GM18499 (cell line): ENCODE measurements around the gene ACACB.

Source experiments
- ATAC-seq: cut with Tn5 transposase; IDR thresholded peaks from one replicate; pipeline ENCODE4 v1.9.1; 2021; ENCODE audit warnings: moderate number of reproducible peaks; ENCODE audit not compliant: insufficient read depth, unreplicated experiment

The ACACB gene

DNA sequence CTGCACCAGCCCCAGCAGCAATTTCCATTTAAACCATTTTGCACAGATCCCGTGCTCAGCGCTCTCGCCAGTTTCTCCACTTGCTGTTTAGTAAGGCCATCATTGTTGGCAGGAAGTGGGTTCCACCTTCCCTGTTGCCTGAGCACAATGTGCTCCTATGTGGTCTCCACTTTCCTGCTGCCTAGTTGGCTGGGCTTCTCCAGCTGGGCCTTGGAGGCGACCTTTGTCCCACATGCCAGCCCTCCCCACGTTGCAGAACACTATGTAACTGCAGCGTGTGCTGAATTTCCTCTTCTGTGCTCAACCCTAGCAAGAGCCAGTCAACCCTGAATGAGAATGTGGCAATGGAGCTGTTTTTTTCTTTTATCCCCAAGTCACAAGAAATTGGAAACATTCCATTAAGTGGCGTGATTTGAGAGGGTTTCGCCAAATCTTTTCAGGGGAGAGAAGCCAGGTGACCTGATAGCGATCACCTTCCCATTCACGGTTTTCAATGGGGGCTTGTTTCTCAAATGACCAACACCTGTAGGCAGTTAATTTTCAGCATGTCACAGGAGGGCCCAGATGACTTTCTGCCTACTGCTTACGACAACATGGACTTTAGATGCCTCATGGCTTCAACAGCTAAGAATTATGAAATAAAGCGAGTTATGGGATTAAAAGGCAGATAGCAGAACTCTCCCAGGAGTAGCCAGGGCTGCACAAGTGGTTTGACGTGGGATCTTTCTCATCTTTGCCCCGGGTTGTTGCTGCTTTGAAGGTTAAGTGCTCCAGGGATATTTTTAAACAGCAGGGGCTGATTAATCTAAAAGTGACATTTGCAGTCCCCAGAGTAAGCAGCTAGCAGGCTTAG is at the start of gene ACACB:
TSS of gene ACACB (plus strand) at position 830 of the 853 bp plus-strand sequence. CDS start 22,819 bp downstream, outside the sequence.
- no peak for ATAC-seq

DNA sequence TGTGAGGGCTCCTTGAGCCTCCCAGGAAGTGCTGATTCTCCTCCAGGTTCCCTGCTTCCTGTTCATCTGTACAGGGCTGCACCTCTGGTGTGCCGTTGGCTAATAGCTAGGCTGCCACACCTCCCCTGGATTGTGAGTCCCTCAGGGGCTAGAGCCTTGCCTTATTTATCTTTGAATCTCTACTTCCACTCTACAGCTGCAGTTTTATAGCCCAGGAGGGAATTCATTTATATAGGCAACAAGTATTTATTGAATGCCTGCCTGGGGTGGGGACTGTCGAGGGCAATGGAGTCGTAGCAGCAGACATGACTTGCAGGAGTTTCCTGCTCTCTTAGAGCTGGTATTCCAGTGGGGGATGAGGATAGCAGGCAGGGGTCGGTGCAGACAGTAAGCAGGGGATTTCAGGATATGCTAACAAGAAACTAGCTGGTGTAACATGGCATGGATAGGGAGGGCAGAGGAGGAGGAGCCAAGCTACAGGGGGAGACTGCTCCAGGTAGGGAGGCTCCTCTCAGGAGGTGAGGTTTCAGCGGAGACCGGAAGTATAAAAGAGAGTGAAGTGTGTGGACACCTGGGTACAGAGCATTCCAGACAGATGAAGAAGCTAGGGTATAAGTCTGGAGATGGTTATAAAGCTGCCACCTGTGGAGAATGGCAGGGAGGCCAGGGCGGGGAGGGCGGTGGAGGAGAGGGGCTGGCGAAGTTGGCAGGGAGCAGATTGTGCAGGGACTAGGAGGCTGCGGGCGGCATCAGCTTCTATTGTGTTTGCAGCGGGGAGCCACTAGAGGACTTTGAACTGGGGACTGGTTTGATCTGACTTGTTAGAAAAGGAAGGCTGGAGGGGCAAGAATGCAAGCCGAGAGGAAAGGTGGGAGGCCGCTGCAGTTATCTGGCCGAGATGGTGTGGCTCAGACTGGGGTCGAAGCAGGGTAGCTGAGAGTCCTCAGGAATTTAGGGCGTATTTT is 46.8 kb upstream of the ACACB start:
- ATAC-seq = no peak

DNA sequence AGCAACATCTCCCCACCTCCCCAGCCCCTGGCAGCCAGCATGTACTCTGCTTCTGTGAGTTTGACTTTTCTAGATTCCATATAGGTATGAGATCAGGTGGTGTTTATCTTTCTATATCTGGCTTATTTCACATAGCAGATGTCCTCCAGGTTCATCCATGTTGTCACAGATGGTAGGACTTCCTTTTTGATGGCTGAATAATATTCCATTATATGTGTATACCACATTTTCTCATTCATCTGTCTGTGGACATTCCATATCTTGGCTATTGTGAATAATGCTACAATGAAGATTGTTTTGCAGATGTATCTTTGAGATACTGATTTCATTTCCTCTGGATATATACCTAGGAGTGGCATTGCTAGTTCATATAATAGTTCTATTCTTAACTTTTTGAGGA is 41.5 kb upstream of the ACACB start:
- ATAC-seq = no peak

DNA sequence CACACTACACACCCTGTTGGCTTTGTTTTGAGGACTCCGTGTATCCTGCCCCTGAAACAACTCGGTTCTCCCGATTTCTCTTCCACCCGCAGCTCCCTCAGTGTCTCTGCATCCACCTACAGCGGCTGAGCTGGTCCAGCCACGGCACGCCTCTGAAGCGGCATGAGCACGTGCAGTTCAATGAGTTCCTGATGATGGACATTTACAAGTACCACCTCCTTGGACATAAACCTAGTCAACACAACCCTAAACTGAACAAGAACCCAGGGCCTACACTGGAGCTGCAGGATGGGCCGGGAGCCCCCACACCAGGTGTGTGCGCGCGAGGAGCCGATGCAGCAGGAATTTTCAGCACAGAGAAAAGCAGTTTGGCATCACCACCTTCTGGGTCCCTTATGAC is 33.6 kb upstream of the ACACB start:
- ATAC-seq = no peak

DNA sequence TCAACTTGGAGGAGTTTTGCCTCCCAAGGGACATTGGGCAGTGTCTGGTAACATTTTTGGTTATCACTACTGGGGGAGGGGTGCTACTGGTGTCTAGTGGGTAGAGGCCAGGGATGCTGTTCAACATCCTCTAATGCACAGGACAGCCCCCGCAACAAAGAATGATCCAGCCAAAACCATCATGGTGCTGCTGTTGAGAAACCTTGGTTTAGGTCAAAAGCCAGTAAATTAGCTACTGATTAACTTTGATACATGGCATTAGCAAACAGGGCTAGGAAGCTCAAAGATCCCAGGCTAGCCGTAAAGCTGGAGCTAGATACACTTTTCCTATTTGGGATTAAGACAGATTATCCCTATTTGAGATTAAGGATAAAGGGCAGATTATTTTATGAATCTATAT is 32.0 kb upstream of the ACACB start:
- no peak for ATAC-seq

DNA sequence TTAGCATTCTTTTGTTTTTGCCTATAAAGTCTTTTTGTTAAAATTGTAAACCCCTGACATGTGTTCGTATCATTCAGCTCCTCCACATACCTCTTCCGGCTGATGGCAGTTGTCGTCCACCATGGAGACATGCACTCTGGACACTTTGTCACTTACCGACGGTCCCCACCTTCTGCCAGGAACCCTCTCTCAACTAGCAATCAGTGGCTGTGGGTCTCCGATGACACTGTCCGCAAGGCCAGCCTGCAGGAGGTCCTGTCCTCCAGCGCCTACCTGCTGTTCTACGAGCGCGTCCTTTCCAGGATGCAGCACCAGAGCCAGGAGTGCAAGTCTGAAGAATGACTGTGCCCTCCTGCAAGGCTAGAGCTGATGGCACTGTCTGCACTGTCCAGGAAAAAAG is 30.8 kb upstream of the ACACB start:
- ATAC-seq = no peak

DNA sequence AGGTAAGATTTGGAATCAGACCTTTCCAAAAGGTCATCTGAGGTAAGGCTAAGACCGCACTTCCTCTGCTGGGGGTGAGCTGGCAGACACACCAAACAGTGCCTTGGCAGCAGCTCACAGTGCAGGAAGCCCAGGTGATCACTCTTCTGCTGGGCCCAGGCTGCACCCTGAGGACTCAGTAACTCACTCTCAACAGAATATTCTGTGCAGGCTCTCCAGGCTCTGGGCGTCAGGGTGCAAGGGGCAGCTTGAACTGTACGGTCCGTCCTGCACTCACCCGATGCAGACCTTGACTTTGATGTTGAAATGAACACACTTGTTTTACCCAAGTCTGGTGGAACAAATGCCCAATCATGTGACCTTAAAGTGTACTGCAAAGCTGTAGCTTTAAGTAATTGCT is 29.1 kb upstream of the ACACB start:
- no peak for ATAC-seq

DNA sequence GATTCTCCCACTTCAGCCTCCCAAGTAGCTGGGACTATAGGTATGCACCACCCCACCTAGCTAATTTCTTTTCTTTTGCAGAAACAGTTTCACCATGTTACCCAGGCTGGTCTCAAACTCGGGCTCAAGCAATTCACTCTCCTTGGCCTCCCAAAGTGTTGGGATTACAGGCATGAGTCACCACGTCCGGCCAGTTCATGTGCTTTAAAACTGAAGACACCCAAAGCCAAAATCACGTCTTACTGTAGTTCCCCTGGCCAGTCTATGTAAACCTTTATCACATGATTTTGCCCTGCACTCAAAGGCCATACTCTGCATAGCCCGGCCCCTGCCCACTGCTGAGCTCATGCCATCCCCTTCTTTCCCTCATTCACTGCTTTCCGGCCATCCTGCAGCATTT is 27.6 kb upstream of the ACACB start:
- no peak for ATAC-seq

DNA sequence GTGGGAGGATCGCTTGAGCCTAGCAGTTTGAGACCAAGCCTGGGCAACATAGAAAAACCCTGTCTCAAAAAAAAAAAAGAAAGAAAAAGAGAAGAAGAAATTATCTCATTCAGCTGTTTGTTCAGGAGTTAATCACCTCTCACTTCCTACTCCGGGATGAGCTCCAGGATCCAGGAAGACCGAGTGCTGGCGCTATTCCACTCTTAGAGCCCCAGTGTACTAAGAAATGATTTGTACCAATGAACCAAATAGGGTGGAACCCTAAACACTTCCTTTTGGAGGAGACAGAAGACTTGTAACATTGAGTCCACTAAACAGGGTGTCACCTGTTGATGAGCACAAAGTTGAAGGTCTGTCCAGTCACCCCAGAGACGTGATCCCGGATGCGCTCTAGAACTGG is 26.7 kb upstream of the ACACB start:
- no peak for ATAC-seq

DNA sequence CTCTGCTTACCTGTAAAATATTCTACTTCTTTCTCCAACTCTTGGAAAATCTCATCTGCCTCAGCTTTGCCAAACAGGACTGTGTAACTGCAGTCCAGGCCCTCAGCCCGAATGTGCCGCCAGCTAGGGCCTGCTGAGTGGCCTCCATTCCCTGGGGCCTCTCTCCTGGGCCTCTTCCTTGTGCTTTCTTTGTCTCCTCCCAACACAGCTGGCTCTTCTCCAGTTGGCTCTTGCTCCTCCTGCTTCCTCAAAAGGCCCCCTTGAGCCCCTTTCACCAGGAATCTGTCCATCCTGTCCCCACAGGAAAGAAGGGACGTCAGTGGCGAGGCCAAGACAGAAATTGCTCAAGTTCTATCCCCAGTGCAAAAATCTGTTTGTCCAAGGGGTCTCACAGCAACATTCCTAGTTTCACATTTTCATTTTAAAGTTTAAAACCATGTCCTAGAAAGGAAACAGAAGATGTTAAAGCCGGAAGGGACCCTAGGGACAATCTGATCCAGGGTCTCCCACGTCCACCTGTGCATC is 23.8 kb upstream of the ACACB start:
- no peak for ATAC-seq

DNA sequence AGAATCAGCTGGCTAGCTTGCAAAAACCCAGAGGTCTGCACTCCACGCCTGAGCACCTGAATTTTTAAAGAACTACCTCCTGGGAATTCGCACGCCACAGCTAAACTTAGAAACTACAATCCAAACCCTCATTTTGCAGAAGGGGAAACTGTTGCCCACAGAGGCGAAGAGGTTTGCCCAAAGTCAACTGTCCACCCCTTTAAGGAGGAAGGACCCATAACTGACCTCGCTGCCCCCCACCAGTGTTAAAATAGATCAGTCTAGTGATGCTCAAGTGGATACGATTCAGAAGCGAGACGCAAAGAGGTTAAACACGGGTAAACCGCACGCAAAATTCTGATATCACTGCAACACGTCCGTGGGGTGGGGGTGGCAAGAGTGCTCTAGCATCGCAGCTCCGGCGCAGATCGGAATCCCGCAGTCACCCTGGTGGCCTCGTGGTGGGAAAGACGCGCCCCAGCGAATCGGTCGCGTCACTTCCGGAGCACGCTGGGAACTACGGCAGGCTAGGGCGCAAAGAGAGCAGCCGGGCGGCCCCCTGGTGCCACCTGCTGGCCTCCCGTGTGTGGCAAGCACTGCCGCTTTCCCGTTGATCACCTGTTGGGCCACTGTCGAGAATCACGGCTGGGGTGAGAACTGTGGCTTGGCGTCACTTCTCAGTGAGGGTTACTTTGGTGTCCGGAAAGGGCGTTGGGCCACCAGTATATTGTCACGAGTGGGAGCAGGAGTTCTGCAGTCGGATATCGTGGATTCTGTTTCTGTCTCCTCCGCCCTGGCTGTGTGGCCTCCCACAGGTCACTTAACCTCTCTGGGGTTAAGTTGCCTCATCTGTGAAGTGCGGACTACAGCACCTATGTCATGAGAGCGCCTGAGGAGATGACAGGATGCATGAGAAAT is 23.1 kb upstream of the ACACB start, which contains the start of gene ALKBH2:
TSS of gene ALKBH2 (minus strand) at position 451 of the 897 bp plus-strand sequence. CDS start 686 bp downstream, outside the sequence.
- ATAC-seq = peak; percentile 36

DNA sequence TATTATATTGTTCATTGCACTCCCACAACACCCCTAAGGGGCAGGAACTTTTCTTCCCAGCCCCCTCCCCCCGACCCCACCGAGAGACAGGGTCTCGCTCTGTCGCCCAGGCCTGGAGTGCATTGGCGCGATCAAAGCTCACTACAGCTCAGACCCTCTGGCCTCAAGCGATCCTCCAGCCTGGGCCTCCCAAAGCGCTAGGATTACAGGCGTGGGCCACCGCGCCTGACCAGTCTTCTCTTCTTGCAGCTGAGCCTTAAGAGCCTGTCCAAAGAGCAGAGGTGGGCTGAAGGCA is 19.3 kb upstream of the ACACB start:
- ATAC-seq = no peak

DNA sequence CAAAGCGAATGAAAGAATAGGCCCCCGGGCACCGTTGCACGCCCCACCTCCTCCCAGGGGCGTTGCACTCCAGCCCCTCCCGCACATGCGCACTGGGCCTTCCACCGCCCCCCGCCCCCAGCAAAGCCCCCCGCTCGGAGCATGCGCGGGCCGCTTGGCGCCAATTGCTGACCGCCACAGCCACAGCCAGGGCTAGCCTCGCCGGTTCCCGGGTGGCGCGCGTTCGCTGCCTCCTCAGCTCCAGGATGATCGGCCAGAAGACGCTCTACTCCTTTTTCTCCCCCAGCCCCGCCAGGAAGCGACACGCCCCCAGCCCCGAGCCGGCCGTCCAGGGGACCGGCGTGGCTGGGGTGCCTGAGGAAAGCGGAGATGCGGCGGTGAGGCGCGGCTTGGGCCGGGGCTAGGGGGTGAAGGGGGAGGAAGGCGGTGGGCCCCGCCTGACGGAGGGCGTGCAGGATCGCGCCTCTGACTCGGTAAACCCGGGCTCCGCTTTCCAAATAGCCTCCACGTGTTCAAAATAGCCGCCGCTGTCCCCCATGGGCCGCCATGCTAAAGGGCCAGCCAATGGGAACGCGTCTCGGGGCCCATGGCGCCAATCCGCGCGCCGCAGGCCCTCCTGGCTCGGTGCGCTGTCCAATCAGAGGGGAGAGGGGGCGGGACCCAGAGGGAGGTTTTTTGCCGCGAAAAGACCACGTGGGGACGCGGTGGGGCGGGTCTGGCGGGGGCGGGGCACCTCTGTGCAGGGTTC is 18.8 kb upstream of the ACACB start, which contains the start of gene UNG:
TSS of gene UNG (plus strand) at position 163 of the 748 bp plus-strand sequence. CDS start at position 246, 83 bp downstream.
- ATAC-seq = no peak

DNA sequence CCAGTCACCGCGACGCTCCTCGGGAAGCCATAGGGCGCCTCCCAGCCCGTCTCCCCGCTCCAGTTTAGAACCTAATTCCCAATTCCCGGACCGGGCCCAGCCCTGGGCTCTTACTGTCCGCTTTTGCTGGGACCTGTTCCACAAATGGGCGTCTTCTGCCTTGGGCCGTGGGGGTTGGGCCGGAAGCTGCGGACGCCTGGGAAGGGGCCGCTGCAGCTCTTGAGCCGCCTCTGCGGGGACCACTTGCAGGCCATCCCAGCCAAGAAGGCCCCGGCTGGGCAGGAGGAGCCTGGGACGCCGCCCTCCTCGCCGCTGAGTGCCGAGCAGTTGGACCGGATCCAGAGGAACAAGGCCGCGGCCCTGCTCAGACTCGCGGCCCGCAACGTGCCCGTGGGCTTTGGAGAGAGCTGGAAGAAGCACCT is 18.2 kb upstream of the ACACB start:
- no peak for ATAC-seq

DNA sequence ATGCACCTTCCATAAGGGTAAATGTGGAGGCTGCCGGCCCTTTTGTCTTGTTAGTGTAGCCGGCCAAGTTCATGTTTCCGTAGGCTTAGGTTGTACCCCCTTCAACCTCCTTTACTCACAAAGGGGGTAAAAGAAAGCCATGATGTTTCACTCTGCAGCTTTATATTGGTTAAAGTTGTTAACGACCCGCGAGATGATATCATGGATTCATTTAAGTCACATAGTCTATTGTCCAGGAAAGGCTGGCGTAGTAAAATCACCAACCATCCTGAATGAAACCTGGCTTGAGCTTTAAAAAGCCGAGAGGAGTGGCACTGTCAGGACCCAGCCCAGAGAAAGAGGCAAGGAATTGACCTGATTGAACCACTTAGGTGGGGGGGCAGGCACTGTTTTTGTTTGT is 17.7 kb upstream of the ACACB start:
- no peak for ATAC-seq

DNA sequence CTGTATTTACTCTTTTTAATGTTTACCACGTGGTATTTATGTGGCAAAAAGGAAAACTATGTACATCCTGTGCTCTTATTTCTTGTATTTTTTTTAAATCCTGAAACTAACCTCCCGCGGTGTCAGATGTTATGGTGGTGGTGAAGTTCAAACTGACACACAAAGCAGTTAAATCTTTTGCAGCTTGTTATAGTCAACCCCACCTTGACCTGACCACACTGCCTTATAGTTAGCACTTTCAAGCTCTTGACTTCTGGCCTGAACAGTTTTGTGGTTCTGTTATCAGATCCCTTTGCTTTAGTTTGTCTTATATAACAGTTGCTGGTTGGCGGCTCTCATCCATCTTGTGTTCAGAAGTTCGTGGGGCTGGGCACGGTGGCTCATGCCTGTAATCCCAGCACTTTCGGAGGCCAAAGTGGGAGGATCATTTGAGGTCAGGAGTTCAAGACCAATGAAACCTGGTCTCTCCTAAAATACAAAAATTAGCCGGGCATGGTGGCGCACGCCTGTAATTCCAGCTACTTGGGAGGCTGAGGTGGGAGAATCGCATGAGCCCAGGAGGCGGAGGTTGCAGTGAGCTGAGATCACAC is 16.9 kb upstream of the ACACB start:
- no peak for ATAC-seq

DNA sequence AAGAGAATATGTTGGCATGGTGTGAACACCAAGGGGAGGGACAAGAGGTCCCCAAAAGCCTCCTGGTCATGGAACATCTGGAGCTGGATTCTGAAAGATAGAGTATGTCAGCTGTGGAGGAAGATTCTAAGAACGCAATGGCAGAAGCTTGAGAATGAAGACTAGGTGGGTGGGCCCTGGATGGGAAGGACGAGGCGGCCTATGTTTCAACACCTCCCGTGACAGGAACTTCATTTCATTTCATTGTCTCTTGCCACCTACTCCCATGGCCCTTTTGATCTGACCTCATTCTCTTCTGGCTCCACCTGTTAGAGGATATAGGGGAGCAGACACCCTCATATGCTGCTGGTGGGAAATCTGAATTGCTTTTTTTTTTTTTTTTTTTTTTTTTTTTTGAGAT is 15.6 kb upstream of the ACACB start:
- no peak for ATAC-seq

DNA sequence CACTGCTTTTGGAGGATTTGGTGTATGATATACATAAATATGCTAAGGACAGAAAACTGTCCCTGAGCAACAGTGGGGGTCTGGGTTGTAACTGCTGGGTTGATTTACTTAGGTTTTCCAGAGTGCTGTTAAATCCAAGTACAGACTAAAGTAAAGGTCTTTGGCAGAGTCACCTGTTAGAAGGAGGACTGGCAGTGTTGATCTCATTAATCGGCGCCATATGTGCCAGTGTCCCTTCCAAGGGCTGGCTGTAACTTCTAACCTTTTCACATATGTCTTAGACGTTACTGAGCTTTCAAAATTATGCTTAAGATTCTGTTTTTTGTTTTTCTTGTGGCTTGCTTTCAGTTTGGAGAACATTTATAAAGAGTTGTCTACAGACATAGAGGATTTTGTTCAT is 13.9 kb upstream of the ACACB start:
- ATAC-seq = no peak

DNA sequence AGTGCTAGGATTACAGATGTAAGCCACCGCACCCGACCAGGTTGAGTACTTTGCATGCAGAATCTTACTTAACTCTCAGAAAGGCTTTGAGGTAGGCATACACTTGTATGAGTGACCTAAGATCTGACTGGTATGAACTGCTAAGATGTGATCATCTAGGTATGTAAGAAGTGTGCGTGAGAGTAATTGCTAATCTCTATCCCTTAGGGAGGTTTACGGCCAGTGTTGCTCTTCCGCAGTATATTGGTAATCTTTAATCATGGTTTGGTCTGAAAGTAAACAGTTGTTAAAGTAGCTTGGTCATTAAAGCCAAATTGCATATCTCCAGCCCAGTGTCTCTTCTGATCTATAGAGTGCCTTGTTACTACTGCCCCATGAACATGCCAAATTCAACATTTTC is 11.2 kb upstream of the ACACB start:
- ATAC-seq = no peak
